WTC11 (cell line): ENCODE measurements around the gene LIN28B.

ENCODE experiments used
- ESRRA ChIP-seq: sonication (generic); formaldehyde crosslinking; IDR thresholded peaks from 2 replicates; pipeline ENCODE4 v1.8.1; 2022; ENCODE audit warnings: mild to moderate bottlenecking, missing genetic modification reagents, borderline replicate concordance
- ETV6 ChIP-seq: sonication (generic); formaldehyde crosslinking; IDR thresholded peaks from 2 replicates; pipeline ENCODE4 v1.8.1; 2022; ENCODE audit warnings: mild to moderate bottlenecking, missing genetic modification reagents
- JUN ChIP-seq: sonication (generic); formaldehyde crosslinking; IDR thresholded peaks from 2 replicates; pipeline ENCODE4 v1.8.0; 2023; ENCODE audit warnings: mild to moderate bottlenecking, missing genetic modification reagents
- TCF7 ChIP-seq: sonication (generic); formaldehyde crosslinking; IDR thresholded peaks from 2 replicates; pipeline ENCODE4 v1.8.0; 2022; ENCODE audit warnings: mild to moderate bottlenecking, low read depth, missing genetic modification reagents, moderate library complexity
- TEAD4 ChIP-seq: sonication (generic); formaldehyde crosslinking; IDR thresholded peaks from 2 replicates; pipeline ENCODE4 v1.8.0; 2022; ENCODE audit warnings: mild to moderate bottlenecking, missing genetic modification reagents
- TF ChIP-seq, protein P1 (sequence below): fragments of 200-600 bp; IDR thresholded peaks from 2 replicates; pipeline ENCODE4 v1.8.0; 2022; ENCODE audit warnings: antibody characterized with exemption
- TF ChIP-seq, protein P2 (sequence below): sonication (generic); formaldehyde crosslinking; IDR thresholded peaks from 2 replicates; pipeline ENCODE4 v1.8.1; 2022; ENCODE audit warnings: low read depth, missing genetic modification reagents, borderline replicate concordance
- TF ChIP-seq, protein P3 (sequence below): sonication (generic); formaldehyde crosslinking; IDR thresholded peaks from 2 replicates; pipeline ENCODE4 v1.8.0; 2023; ENCODE audit warnings: missing genetic modification reagents

DNA sequence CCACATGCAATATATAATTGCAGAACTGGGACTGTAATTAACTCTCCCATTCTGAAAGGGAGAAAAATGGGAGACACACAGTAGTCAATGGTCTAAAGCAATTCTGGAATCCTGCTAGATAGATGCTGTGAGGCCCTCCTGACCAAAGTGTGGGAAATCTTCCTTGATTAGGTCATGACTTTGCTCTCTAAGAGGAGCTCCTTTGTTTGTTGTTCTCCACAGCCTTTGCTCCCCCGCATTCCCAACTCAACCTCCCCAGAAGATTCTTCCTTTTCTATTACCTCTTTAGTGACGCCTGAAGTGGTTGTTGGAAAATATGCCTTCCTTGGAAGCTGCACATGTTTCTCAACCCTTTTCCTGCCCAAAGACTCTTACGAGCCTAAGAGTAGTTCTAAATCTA, 28.8 kb upstream of the LIN28B start:
- TF ChIP-seq, protein P1, sequence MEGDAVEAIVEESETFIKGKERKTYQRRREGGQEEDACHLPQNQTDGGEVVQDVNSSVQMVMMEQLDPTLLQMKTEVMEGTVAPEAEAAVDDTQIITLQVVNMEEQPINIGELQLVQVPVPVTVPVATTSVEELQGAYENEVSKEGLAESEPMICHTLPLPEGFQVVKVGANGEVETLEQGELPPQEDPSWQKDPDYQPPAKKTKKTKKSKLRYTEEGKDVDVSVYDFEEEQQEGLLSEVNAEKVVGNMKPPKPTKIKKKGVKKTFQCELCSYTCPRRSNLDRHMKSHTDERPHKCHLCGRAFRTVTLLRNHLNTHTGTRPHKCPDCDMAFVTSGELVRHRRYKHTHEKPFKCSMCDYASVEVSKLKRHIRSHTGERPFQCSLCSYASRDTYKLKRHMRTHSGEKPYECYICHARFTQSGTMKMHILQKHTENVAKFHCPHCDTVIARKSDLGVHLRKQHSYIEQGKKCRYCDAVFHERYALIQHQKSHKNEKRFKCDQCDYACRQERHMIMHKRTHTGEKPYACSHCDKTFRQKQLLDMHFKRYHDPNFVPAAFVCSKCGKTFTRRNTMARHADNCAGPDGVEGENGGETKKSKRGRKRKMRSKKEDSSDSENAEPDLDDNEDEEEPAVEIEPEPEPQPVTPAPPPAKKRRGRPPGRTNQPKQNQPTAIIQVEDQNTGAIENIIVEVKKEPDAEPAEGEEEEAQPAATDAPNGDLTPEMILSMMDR: no peak
- TF ChIP-seq, protein P2, sequence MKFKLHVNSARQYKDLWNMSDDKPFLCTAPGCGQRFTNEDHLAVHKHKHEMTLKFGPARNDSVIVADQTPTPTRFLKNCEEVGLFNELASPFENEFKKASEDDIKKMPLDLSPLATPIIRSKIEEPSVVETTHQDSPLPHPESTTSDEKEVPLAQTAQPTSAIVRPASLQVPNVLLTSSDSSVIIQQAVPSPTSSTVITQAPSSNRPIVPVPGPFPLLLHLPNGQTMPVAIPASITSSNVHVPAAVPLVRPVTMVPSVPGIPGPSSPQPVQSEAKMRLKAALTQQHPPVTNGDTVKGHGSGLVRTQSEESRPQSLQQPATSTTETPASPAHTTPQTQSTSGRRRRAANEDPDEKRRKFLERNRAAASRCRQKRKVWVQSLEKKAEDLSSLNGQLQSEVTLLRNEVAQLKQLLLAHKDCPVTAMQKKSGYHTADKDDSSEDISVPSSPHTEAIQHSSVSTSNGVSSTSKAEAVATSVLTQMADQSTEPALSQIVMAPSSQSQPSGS (CRISPR knock-in tag): no peak
- no peak for TF ChIP-seq ETV6 (CRISPR knock-in tag)
- no peak for TF ChIP-seq JUN (CRISPR knock-in tag)
- TF ChIP-seq, protein P3, sequence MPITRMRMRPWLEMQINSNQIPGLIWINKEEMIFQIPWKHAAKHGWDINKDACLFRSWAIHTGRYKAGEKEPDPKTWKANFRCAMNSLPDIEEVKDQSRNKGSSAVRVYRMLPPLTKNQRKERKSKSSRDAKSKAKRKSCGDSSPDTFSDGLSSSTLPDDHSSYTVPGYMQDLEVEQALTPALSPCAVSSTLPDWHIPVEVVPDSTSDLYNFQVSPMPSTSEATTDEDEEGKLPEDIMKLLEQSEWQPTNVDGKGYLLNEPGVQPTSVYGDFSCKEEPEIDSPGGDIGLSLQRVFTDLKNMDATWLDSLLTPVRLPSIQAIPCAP (CRISPR knock-in tag): no peak
- no peak for TF ChIP-seq ESRRA
- no peak for TF ChIP-seq TCF7 (CRISPR knock-in tag)
- no peak for TF ChIP-seq TEAD4
